Nephron (organoid): ENCODE measurements around the gene PTPRU.

ENCODE experiments used
- H3K27ac Mint-ChIP-seq, 3 experiments: 2 replicates each; pipeline ENCODE4 v1.8.0; 2020; ENCODE audit warnings: mixed read lengths in 3 of 3, mild to moderate bottlenecking in 2 of 3, moderate library complexity in 1 of 3
- H3K27me3 Mint-ChIP-seq: 2 replicates; pipeline ENCODE4 v1.8.0; 2021; ENCODE audit warnings: low read depth, mild to moderate bottlenecking, moderate library complexity, mixed read lengths
- H3K36me3 Mint-ChIP-seq: 2 replicates; pipeline ENCODE4 v1.8.0; 2020; ENCODE audit warnings: low read depth, mixed read lengths
- H3K4me1 Mint-ChIP-seq: 2 replicates; pipeline ENCODE4 v1.8.0; 2020; ENCODE audit warnings: mixed read lengths
- H3K4me3 Mint-ChIP-seq, 3 experiments: 2 replicates each; pipeline ENCODE4 v1.8.0; 2020; ENCODE audit warnings: mild to moderate bottlenecking in 3 of 3, mixed read lengths in 3 of 3, moderate library complexity in 2 of 3
- H3K9me3 Mint-ChIP-seq: 2 replicates; pipeline ENCODE4 v1.8.0; 2020; ENCODE audit warnings: mixed read lengths
- TF ChIP-seq, protein P1 (sequence below), 3 experiments: fragments of 200-600 bp; sonication (generic); IDR thresholded peaks; one replicate each; pipeline ENCODE4 v1.5.0; 2021; ENCODE audit warnings: antibody characterized with exemption in 3 of 3; ENCODE audit not compliant: unreplicated experiment in 3 of 3

PTPRU gene

GRCh38 chr1:29196863-29197589 lies 39.3 kb upstream of the PTPRU start:
- Mint-ChIP-seq H3K36me3 (peaks cover 46% of the 10 kb centered on the region), H3K4me1 (peaks cover under 1% of the 10 kb centered on the region), H3K9me3 (no peaks in the 10 kb centered on the region), H3K4me3 (no peak overlapping the region), H3K27ac (no peak overlapping the region), H3K27me3 (no peaks in the 10 kb centered on the region)
- TF ChIP-seq, protein P1, sequence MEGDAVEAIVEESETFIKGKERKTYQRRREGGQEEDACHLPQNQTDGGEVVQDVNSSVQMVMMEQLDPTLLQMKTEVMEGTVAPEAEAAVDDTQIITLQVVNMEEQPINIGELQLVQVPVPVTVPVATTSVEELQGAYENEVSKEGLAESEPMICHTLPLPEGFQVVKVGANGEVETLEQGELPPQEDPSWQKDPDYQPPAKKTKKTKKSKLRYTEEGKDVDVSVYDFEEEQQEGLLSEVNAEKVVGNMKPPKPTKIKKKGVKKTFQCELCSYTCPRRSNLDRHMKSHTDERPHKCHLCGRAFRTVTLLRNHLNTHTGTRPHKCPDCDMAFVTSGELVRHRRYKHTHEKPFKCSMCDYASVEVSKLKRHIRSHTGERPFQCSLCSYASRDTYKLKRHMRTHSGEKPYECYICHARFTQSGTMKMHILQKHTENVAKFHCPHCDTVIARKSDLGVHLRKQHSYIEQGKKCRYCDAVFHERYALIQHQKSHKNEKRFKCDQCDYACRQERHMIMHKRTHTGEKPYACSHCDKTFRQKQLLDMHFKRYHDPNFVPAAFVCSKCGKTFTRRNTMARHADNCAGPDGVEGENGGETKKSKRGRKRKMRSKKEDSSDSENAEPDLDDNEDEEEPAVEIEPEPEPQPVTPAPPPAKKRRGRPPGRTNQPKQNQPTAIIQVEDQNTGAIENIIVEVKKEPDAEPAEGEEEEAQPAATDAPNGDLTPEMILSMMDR (IDR thresholded peaks at IDR 0.05; ENCODE audit: unreplicated experiment in 3 of 3), result no peak

DNA sequence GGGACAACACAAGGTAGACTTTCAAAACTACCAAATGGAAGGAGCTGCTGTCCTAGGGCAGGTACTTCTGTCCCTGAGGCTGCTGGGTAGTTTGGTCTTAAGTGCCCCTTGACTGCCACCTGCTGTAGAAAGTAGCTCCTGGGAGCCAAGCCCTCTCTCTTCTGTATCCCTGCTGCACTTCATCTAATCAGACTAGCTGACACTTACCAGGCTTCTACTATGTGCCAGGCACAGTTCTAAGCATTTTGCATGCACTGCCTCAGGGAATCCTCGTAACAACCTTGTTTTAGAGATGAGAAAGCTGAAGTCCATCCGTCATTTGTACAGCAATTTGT lies 38.8 kb upstream of the PTPRU start:
- TF ChIP-seq, protein P1 (IDR thresholded peaks at IDR 0.05; ENCODE audit: unreplicated experiment in 3 of 3), result peak; percentile 13 to 31 (median 25)
- Mint-ChIP-seq H3K27me3 (no peaks in the 10 kb centered on the region), H3K9me3 (no peaks in the 10 kb centered on the region), H3K36me3 (peaks cover 44% of the 10 kb centered on the region), H3K4me3 (no peak overlapping the region), H3K4me1 (peaks cover 6% of the 10 kb centered on the region), H3K27ac (no peak overlapping the region)

GRCh38 chr1:29197993-29198392 lies 38.3 kb upstream of the PTPRU start:
- H3K36me3 Mint-ChIP-seq, result peaks cover 45% of the 10 kb centered on the region
- peaks cover 9% of the 10 kb centered on the region for H3K4me1 Mint-ChIP-seq
- no peak overlapping the region for H3K4me3 Mint-ChIP-seq
- H3K27ac Mint-ChIP-seq, result no peak overlapping the region
- H3K27me3 Mint-ChIP-seq, result no peaks in the 10 kb centered on the region
- TF ChIP-seq, protein P1 (IDR thresholded peaks at IDR 0.05; ENCODE audit: unreplicated experiment in 3 of 3), result no peak
- H3K9me3 Mint-ChIP-seq, result no peaks in the 10 kb centered on the region

GRCh38 chr1:29200906-29201594 lies 35.3 kb upstream of the PTPRU start:
- peak overlapping the region in 1 of 3 experiments; percentile 10 for H3K27ac Mint-ChIP-seq
- peaks cover 36% of the 10 kb centered on the region for H3K36me3 Mint-ChIP-seq

DNA sequence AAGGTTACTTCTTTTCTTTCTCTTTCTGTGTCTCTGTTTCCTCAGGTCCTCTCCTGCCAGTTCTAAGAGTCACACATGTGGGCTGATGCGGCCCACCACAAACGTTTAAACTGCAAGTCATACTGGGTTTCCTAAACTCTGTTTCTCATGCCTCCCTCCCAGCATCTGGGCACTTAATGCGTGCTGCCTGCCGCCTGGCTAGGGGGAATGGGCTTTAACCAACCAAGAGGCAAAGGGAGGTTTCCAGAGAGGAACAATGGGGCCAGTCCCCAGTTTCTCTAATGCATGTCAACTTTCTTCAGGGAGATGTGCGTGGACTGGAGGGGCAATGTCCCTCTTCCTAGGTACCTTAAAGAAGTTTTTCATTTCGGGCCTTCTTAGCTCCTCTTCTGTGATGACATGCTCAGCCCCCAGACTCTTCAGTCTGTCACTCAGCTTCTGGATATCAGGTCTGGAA lies 34.7 kb upstream of the PTPRU start:
- TF ChIP-seq, protein P1 (IDR thresholded peaks at IDR 0.05; ENCODE audit: unreplicated experiment in 3 of 3), result no peak
- Mint-ChIP-seq H3K27ac (peak overlapping the region in 1 of 3 experiments; percentile 10), H3K4me1 (peaks cover 9% of the 10 kb centered on the region), H3K36me3 (peaks cover 36% of the 10 kb centered on the region), H3K9me3 (no peaks in the 10 kb centered on the region), H3K27me3 (no peaks in the 10 kb centered on the region), H3K4me3 (no peak overlapping the region)

More at GRCh38 chr1:29200906-29201594, 35.3 kb upstream of the PTPRU start:
- TF ChIP-seq, protein P1 (IDR thresholded peaks at IDR 0.05; ENCODE audit: unreplicated experiment in 3 of 3), result no peak
- no peaks in the 10 kb centered on the region for H3K9me3 Mint-ChIP-seq
- no peaks in the 10 kb centered on the region for H3K27me3 Mint-ChIP-seq
- no peak overlapping the region for H3K4me3 Mint-ChIP-seq
- peaks cover 9% of the 10 kb centered on the region for H3K4me1 Mint-ChIP-seq
